HFFc6 (cell line): ENCODE results near the gene RFC5. TPM values are rescaled to one million over a fixed set of nuclear protein-coding genes. Genes with fewer than 3 reads are reported as not detected.

Source experiments
- DNase-seq: peaks from one replicate; pipeline ENCODE4 v3.0.0-alpha.2; 2018
- H3K27ac Mint-ChIP-seq: 2 replicates; pipeline ENCODE4 v1.8.0; 2020; ENCODE audit warnings: mild to moderate bottlenecking, mixed read lengths
- H3K27me3 Mint-ChIP-seq: 2 replicates; pipeline ENCODE4 v1.8.0; 2021; ENCODE audit warnings: mild to moderate bottlenecking, moderate library complexity, mixed read lengths; ENCODE audit not compliant: insufficient read depth
- H3K36me3 Mint-ChIP-seq: 2 replicates; pipeline ENCODE4 v1.8.0; 2021; ENCODE audit warnings: low read depth, mixed read lengths
- H3K4me1 Mint-ChIP-seq: 2 replicates; pipeline ENCODE4 v1.8.0; 2020; ENCODE audit warnings: low read depth, mixed read lengths
- H3K4me3 Mint-ChIP-seq: 2 replicates; pipeline ENCODE4 v1.8.0; 2020; ENCODE audit warnings: mild to moderate bottlenecking, moderate library complexity, mixed read lengths
- H3K9me3 Mint-ChIP-seq: 2 replicates; pipeline ENCODE4 v1.8.0; 2020; ENCODE audit warnings: mild to moderate bottlenecking, mixed read lengths
- total RNA-seq, 6 experiments: library from RNA; stranded (reverse); fragmentation: NEBNext Ultra II Directional; extraction: Animal tissue kit (Norgen Biotek cat#: 25700); gene quantifications; 2 replicates in 1 of 6; 3 replicates in 5 of 6; pipeline ENCODE4 v1.2.3, GENCODE V29; 2021
- TF ChIP-seq, protein P1 (sequence below): fragments of 200-600 bp; sonication (generic); IDR thresholded peaks from 2 replicates; pipeline ENCODE4 v1.5.0; 2021; ENCODE audit warnings: antibody characterized with exemption, mild to moderate bottlenecking

RFC5 gene
- total RNA-seq, 6 experiments from 2014 or later: 9.3 to 19.6 (median 16.6) TPM

GRCh38 chr12:118061873-118062843 is 45.7 kb downstream of the RFC5 start:
- H3K36me3 Mint-ChIP-seq: peaks cover 20% of the 10 kb centered on the region
- peak overlapping the region; percentile 90 for H3K27ac Mint-ChIP-seq
- peaks cover 10% of the 10 kb centered on the region for H3K27me3 Mint-ChIP-seq
- peak overlapping the region; percentile 88 for H3K4me3 Mint-ChIP-seq
- no peaks in the 10 kb centered on the region for H3K9me3 Mint-ChIP-seq
- peak; percentile 55 for DNase-seq
- TF ChIP-seq, protein P1, sequence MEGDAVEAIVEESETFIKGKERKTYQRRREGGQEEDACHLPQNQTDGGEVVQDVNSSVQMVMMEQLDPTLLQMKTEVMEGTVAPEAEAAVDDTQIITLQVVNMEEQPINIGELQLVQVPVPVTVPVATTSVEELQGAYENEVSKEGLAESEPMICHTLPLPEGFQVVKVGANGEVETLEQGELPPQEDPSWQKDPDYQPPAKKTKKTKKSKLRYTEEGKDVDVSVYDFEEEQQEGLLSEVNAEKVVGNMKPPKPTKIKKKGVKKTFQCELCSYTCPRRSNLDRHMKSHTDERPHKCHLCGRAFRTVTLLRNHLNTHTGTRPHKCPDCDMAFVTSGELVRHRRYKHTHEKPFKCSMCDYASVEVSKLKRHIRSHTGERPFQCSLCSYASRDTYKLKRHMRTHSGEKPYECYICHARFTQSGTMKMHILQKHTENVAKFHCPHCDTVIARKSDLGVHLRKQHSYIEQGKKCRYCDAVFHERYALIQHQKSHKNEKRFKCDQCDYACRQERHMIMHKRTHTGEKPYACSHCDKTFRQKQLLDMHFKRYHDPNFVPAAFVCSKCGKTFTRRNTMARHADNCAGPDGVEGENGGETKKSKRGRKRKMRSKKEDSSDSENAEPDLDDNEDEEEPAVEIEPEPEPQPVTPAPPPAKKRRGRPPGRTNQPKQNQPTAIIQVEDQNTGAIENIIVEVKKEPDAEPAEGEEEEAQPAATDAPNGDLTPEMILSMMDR: no peak
- H3K4me1 Mint-ChIP-seq: peaks cover 45% of the 10 kb centered on the region

DNA sequence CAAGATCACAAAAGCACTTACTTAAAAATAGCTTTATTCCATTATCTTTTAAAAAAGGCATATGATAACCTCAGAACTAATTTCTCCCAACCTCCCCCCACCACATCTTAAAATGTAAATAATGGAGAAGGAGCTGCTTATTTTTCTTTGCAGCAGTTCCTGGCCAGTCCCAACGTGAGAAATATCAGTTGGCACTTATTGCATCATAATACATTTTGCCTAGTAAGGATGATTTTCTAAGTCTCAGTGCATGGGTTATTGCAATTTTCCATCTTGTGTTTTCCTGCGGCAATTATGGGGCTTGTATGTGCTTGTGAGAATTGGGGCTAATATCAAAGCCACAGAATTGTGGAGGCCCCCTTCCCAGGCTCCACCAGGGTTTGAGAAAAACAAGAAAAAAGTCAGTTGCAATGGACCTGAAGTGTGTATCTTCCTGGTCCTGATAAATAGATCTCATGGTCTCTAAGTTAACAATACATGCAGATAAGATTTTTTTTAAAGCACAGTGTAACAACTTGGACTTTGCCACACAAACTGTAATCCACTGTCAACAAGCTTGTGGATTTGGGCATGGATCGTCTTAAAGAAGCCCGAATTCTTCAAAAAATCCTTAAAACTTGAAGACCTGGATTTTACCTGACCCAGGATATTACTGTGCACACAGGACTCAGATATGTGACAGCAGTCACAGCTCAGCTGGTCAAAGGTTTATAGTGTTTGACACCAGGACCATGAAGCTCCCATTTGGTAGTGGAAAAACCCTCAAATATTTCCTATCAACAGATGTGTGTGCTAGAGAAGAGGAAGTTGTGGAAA is 47.3 kb downstream of the RFC5 start:
- H3K36me3 Mint-ChIP-seq: peaks cover 24% of the 10 kb centered on the region
- H3K9me3 Mint-ChIP-seq: no peaks in the 10 kb centered on the region
- H3K4me1 Mint-ChIP-seq: peaks cover 42% of the 10 kb centered on the region
- TF ChIP-seq, protein P1: no peak
- peak overlapping the region; percentile 90 for H3K27ac Mint-ChIP-seq
- DNase-seq: no peak
- peaks cover 10% of the 10 kb centered on the region for H3K27me3 Mint-ChIP-seq
- H3K4me3 Mint-ChIP-seq: peak overlapping the region; percentile 88

GRCh38 chr12:118064608-118065007 is 48.1 kb downstream of the RFC5 start:
- peaks cover 10% of the 10 kb centered on the region for H3K27me3 Mint-ChIP-seq
- no peak overlapping the region for H3K4me3 Mint-ChIP-seq
- no peaks in the 10 kb centered on the region for H3K9me3 Mint-ChIP-seq
- peak overlapping the region; percentile 90; the same call in 1 of the 2 replicates for H3K27ac Mint-ChIP-seq
- peaks cover 33% of the 10 kb centered on the region for H3K4me1 Mint-ChIP-seq
- no peak for DNase-seq
- H3K36me3 Mint-ChIP-seq: peaks cover 23% of the 10 kb centered on the region
- TF ChIP-seq, protein P1: peak; percentile 55

DNA sequence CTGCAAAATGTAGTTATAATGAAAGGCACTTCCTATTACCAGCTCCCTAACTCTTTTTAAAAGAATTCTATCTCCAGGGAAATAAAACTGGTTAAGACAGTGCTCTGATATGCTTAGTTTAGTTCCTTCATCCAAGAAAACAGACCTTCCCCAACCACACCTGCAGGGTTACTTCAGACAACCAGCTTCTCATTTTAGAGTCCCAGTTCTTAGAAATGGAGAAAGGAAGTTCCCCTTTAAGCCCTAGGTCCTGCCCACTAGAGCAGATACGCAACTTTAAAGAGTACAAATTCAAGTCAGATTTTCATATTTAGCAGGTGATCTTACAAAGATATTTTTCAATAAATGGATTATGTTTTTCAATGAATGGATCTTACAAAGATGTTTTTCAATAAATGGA is 48.9 kb downstream of the RFC5 start:
- Mint-ChIP-seq H3K9me3 (no peaks in the 10 kb centered on the region), H3K4me1 (peaks cover 27% of the 10 kb centered on the region), H3K36me3 (peaks cover 18% of the 10 kb centered on the region), H3K27ac (no peak overlapping the region), H3K4me3 (no peak overlapping the region), H3K27me3 (peaks cover 5% of the 10 kb centered on the region)
- TF ChIP-seq, protein P1: no peak
- no peak for DNase-seq

DNA sequence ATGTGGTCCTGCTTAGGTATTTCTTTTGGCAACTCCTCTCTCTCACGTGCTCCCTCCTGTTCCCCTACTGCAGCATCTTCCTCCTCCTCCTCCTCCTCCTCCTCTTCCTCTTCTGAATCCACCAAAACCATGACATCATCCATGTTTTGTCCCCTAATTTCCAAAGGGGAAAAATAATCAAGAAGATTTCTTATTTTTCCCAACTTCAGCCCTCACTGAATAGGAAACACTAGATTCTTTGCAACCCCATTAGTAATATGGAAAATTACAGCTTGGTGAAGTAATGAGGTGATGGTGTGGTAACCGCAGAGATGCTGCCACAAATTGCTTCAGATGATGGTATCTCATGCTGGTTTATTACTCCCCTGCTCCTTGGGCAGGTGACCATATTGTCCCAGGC is 51.9 kb downstream of the RFC5 start:
- Mint-ChIP-seq H3K27ac (no peak overlapping the region), H3K36me3 (peaks cover 28% of the 10 kb centered on the region)

More for the DNA sequence above, 51.9 kb downstream of the RFC5 start:
- Mint-ChIP-seq H3K4me3 (no peak overlapping the region), H3K27me3 (peaks cover 1% of the 10 kb centered on the region; the same call in 1 of the 2 replicates), H3K9me3 (no peaks in the 10 kb centered on the region), H3K4me1 (peaks cover 12% of the 10 kb centered on the region)
- TF ChIP-seq, protein P1: no peak
- no peak for DNase-seq
